Cardiac septum (tissue), 1 donor: Measurements from ENCODE around the gene HTR2B. TPM values are rescaled to one million over a fixed set of nuclear protein-coding genes. Genes with fewer than 3 reads are reported as not detected.

Source experiments
- DNase-seq: peaks from one replicate; pipeline ENCODE4 v3.0.0-alpha.2; 2020; ENCODE audit warnings: low spot score
- intact Hi-C: fragments of 100-400 bp; cut with DNase I; formaldehyde crosslinking; loops from one replicate; pipeline ENCODE4 v1.14.0; 2022
- total RNA-seq: library from RNA; stranded (reverse); fragmentation: NEBNext Ultra II Directional; extraction: Animal tissue kit (Norgen Biotek cat#: 25700); gene quantifications from one replicate; pipeline ENCODE4 v1.2.1, GENCODE V29; 2021
- donor health status: DM: no; HTN: no; CAD: no.

The HTR2B gene
- total RNA-seq, 1 donor from 2014 or later = 2.9 TPM

GRCh38 chr2:231134910-231135655 is 10.2 kb upstream of the HTR2B start:
- no peak for DNase-seq
- intact Hi-C loops = no loop called here

GRCh38 chr2:231133365-231134099 is 8.7 kb upstream of the HTR2B start:
- intact Hi-C loops = no loop called here
- DNase-seq = no peak

- intact Hi-C loops = no loop called here
- no peak for DNase-seq
Measured at GRCh38 chr2:231132129-231132528, 7.3 kb upstream of the HTR2B start.

GRCh38 chr2:231130336-231131056 is 5.7 kb upstream of the HTR2B start:
- intact Hi-C loops = no loop called here
- DNase-seq = no peak

- intact Hi-C loops = no loop called here
- no peak for DNase-seq
Measured at GRCh38 chr2:231129216-231129615, 4.4 kb upstream of the HTR2B start.

- intact Hi-C loops = no loop called here
- no peak for DNase-seq
Measured at GRCh38 chr2:231128541-231128940, 3.7 kb upstream of the HTR2B start.

GRCh38 chr2:231127936-231128335 is 3.1 kb upstream of the HTR2B start:
- DNase-seq = no peak
- intact Hi-C loops = no loop called here

GRCh38 chr2:231127480-231127879 is 2.6 kb upstream of the HTR2B start:
- DNase-seq = no peak
- intact Hi-C loops = no loop called here

- DNase-seq = no peak
- intact Hi-C loops = no loop called here
Measured at GRCh38 chr2:231126123-231126522, 1.3 kb upstream of the HTR2B start.

- DNase-seq = no peak
- intact Hi-C loops = loop anchor here (5.0 kb wide), 1 partner anchor 64 kb away; no protein-coding TSS in a partner anchor
Measured at GRCh38 chr2:231123362-231123898, 1.4 kb downstream of the HTR2B start.

- intact Hi-C loops = loop anchor here (5.0 kb wide), 1 partner anchor 34 kb away; no protein-coding TSS in a partner anchor
- no peak for DNase-seq
Measured at GRCh38 chr2:231118614-231118942, 6.3 kb downstream of the HTR2B start.

GRCh38 chr2:231117922-231118613 is 6.8 kb downstream of the HTR2B start:
- intact Hi-C loops = loop anchor here (5.0 kb wide), 1 partner anchor 34 kb away; no protein-coding TSS in a partner anchor
- no peak for DNase-seq

- intact Hi-C loops = loop anchor here (5.0 kb wide), 1 partner anchor 35 kb away; no protein-coding TSS in a partner anchor
- no peak for DNase-seq
Measured at GRCh38 chr2:231117148-231117547, 7.7 kb downstream of the HTR2B start.

- intact Hi-C loops = loop anchor here (5.0 kb wide), 1 partner anchor 37 kb away; no protein-coding TSS in a partner anchor
- no peak for DNase-seq
Measured at GRCh38 chr2:231115651-231116050, 9.2 kb downstream of the HTR2B start.

- no peak for DNase-seq
- intact Hi-C loops = no loop called here
Measured at GRCh38 chr2:231113489-231113888, 11.4 kb downstream of the HTR2B start.

GRCh38 chr2:231111987-231112386 is 12.9 kb downstream of the HTR2B start:
- intact Hi-C loops = no loop called here
- no peak for DNase-seq

GRCh38 chr2:231110551-231110950 is 14.3 kb downstream of the HTR2B start:
- no peak for DNase-seq
- intact Hi-C loops = no loop called here

GRCh38 chr2:231104115-231104713 is 20.6 kb downstream of the HTR2B start:
- intact Hi-C loops = loop anchor here (5.0 kb wide), 1 partner anchor 88 kb away; no protein-coding TSS in a partner anchor
- DNase-seq = no peak

GRCh38 chr2:231102772-231103171 is 22.1 kb downstream of the HTR2B start:
- intact Hi-C loops = loop anchor here (5.0 kb wide), 1 partner anchor 90 kb away; no protein-coding TSS in a partner anchor
- no peak for DNase-seq
